ENCODE results near the gene NOTCH1.

Gene NOTCH1

DNA sequence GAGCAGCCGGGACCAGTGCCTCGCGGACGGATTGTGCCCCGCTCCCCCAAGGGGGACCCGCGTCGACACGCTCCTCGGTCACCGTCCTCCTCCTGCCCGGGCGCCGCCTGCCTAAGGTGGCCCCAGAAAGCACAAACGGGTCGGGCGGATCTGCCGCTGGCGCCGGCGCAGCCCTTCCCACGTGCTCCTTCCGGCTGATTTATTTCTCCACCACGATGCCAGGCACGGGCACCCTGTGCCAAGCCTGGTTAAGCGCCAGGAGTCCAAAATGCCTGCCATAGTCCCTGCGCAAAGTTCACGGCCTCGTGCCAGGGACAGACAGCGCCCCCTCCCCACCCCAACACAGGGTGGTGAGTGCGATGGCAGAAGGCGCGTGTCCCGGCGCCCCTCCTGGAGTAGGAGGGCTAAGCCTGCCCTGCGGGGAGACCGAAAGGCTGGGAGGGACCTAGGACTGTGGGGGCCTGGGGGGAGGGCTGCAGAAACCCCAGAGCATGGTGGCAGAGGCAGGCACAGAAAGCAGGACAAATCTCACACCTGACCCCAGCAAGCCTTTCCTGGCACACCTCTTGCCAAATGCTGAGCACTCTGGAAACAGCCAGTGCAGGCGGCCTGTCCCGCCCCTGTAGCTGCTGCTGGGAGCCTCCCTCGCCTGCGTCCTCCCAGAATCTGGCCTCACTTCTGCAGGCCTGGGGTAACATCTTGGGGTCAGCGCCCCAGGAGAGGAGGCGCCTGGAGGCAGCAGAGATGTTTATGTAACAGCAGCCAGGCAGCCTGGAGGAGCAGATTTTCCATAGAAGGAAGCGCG, 1.1 kb upstream of the NOTCH1 start:
- Histone ChIP-seq H3K27me3 (ENCODE audit: low read length) (no peaks in the 10 kb centered on the region), H3K9me3 (ENCODE audit: insufficient read depth, low read length) (no peaks in the 10 kb centered on the region), H3K9ac (ENCODE audit: low read length) (peak overlapping the region; percentile 69), H3K9me2 (replicated peaks; ENCODE audit: insufficient read depth, low read length) (no peaks in the 10 kb centered on the region), H3F3A (ENCODE audit: insufficient read depth) (no peaks in the 10 kb centered on the region), H3K4me3 (ENCODE audit: insufficient read depth, low read length, poor library complexity, severe bottlenecking) (peak overlapping the region; percentile 54), H2AFZ (ENCODE audit: low read depth, low read length, severe bottlenecking) (peak overlapping the region; percentile 79), H3K79me2 (ENCODE audit: insufficient read depth, low read length) (no peaks in the 10 kb centered on the region), H3K36me3 (ENCODE audit: low read length) (no peaks in the 10 kb centered on the region), H3K4me2 (ENCODE audit: low read depth, low read length, poor library complexity, severe bottlenecking) (peak overlapping the region; percentile 81), H4K20me1 (ENCODE audit: low read depth, low read length) (no peaks in the 10 kb centered on the region), H3K27ac (ENCODE audit: low read depth, low read length) (peak overlapping the region; percentile 62; the same call in 1 of the 2 replicates)
- TF ChIP-seq, protein P1, sequence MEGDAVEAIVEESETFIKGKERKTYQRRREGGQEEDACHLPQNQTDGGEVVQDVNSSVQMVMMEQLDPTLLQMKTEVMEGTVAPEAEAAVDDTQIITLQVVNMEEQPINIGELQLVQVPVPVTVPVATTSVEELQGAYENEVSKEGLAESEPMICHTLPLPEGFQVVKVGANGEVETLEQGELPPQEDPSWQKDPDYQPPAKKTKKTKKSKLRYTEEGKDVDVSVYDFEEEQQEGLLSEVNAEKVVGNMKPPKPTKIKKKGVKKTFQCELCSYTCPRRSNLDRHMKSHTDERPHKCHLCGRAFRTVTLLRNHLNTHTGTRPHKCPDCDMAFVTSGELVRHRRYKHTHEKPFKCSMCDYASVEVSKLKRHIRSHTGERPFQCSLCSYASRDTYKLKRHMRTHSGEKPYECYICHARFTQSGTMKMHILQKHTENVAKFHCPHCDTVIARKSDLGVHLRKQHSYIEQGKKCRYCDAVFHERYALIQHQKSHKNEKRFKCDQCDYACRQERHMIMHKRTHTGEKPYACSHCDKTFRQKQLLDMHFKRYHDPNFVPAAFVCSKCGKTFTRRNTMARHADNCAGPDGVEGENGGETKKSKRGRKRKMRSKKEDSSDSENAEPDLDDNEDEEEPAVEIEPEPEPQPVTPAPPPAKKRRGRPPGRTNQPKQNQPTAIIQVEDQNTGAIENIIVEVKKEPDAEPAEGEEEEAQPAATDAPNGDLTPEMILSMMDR (IDR thresholded peaks at IDR 0.05; ENCODE audit: insufficient read depth, low read length, poor library complexity, severe bottlenecking): no peak
- no peak for TF ChIP-seq EZH2phosphoT487 (conservative IDR thresholded peaks at IDR 0.05; ENCODE audit: low read length)

DNA sequence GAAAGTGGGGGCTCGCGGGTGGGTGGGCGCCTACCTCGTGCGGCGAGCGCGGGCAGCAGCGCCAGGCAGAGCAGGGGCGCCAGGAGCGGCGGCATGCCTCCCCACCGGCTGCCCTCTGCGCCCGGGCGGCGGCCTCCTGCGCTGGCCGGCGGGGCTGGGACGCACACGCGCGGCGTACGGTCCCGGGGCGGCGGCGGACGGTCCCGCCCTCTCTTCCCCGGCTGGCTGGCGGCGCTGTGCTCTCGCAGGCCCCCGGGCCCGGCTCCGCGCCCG, 220 bp downstream of the NOTCH1 start:
- H3K9ac ChIP-seq (ENCODE audit: low read length): peak overlapping the region; percentile 57
- H3K79me2 ChIP-seq (ENCODE audit: insufficient read depth, low read length): no peaks in the 10 kb centered on the region
- peak overlapping the region; percentile 73 for H3K4me2 ChIP-seq (ENCODE audit: low read depth, low read length, poor library complexity, severe bottlenecking)
- peak overlapping the region; percentile 91 for H2AFZ ChIP-seq (ENCODE audit: low read depth, low read length, severe bottlenecking)
- peak overlapping the region; percentile 58 for H3K4me3 ChIP-seq (ENCODE audit: insufficient read depth, low read length, poor library complexity, severe bottlenecking)
- H3F3A ChIP-seq (ENCODE audit: insufficient read depth): no peaks in the 10 kb centered on the region
- H3K27ac ChIP-seq (ENCODE audit: low read depth, low read length): no peak overlapping the region
- no peaks in the 10 kb centered on the region for H4K20me1 ChIP-seq (ENCODE audit: low read depth, low read length)
- H3K27me3 ChIP-seq (ENCODE audit: low read length): no peaks in the 10 kb centered on the region
- H3K36me3 ChIP-seq (ENCODE audit: low read length): no peaks in the 10 kb centered on the region
- no peak for TF ChIP-seq EZH2phosphoT487 (conservative IDR thresholded peaks at IDR 0.05; ENCODE audit: low read length)
- TF ChIP-seq, protein P1 (IDR thresholded peaks at IDR 0.05; ENCODE audit: insufficient read depth, low read length, poor library complexity, severe bottlenecking): no peak
- no peaks in the 10 kb centered on the region for H3K9me2 ChIP-seq (replicated peaks; ENCODE audit: insufficient read depth, low read length)
- no peaks in the 10 kb centered on the region for H3K9me3 ChIP-seq (ENCODE audit: insufficient read depth, low read length)

DNA sequence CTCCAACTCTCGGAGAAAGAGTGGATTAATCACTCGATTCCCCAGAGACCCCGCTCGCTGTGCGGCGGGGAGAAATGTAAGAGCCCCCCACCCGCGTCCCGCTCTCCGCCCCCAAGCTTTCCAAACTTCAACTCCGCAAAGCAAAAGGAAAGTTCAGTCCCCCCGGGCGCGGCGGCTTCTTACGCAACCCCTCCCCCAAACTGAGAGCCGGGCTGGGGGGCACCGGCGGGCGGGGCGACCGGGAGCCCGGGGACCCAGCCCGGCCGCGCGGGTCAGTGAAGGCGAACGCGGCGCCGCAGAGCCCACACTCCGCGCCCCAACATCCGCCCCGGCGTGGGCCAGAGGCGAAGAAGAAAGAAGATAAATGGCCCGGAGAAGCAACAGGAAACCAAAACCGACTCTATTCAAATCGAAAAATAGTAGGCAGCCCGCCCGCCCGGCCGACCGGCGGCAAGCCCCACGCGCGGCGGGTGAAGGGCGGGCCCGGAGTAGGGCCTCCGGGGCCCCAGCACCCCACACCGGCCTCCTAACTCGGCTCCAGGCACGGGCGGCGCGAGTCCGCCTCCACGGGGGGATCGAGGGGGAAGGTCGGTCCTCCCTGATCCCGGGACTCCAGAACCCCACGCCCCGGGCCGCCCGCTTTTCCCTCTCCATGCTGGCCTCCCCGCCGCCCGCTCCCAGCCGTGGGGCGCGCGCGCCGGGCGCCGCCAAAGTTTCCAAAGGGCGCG, 720 bp downstream of the NOTCH1 start:
- H3K4me2 ChIP-seq (ENCODE audit: low read depth, low read length, poor library complexity, severe bottlenecking): peak overlapping the region; percentile 73
- H3K27me3 ChIP-seq (ENCODE audit: low read length): no peaks in the 10 kb centered on the region
- H3K79me2 ChIP-seq (ENCODE audit: insufficient read depth, low read length): no peaks in the 10 kb centered on the region
- no peaks in the 10 kb centered on the region for H4K20me1 ChIP-seq (ENCODE audit: low read depth, low read length)
- H3F3A ChIP-seq (ENCODE audit: insufficient read depth): no peaks in the 10 kb centered on the region
- H2AFZ ChIP-seq (ENCODE audit: low read depth, low read length, severe bottlenecking): peak overlapping the region; percentile 91
- H3K9ac ChIP-seq (ENCODE audit: low read length): peak overlapping the region; percentile 57
- no peaks in the 10 kb centered on the region for H3K9me3 ChIP-seq (ENCODE audit: insufficient read depth, low read length)
- H3K27ac ChIP-seq (ENCODE audit: low read depth, low read length): no peak overlapping the region
- TF ChIP-seq EZH2phosphoT487 (conservative IDR thresholded peaks at IDR 0.05; ENCODE audit: low read length): 0 out of 2 replicates have a peak, but pooled peaks have one; percentile 8
- TF ChIP-seq, protein P1 (IDR thresholded peaks at IDR 0.05; ENCODE audit: insufficient read depth, low read length, poor library complexity, severe bottlenecking): no peak
- H3K4me3 ChIP-seq (ENCODE audit: insufficient read depth, low read length, poor library complexity, severe bottlenecking): peak overlapping the region; percentile 58
- H3K9me2 ChIP-seq (replicated peaks; ENCODE audit: insufficient read depth, low read length): no peaks in the 10 kb centered on the region
- no peaks in the 10 kb centered on the region for H3K36me3 ChIP-seq (ENCODE audit: low read length)
